ENCODE measurements around the gene TAF5L. TPM values are rescaled to one million over a fixed set of nuclear protein-coding genes. Genes with fewer than 3 reads are reported as not detected.
A peak's percentile ranks its signal among the peaks of the same experiment; 100 is the strongest.
"Not testable (repeated sequence)": the region's sequence is repeated elsewhere in the genome, so short reads cannot be mapped to it uniquely, and the experiment has no call there.

TAF5L gene
- total RNA-seq, 1 donor from 2014 or later, result 21.7 TPM

- no peak for DNase-seq (ENCODE audit: low read depth in 2 of 2)
Measured at GRCh38 chr1:229642970-229643369, 17.0 kb upstream of the TAF5L start.

- DNase-seq (ENCODE audit: low read depth in 2 of 2), result no peak
Measured at GRCh38 chr1:229642376-229642775, 16.5 kb upstream of the TAF5L start.

- DNase-seq (ENCODE audit: low read depth in 2 of 2), result no peak
Measured at GRCh38 chr1:229641306-229641705, 15.4 kb upstream of the TAF5L start.

GRCh38 chr1:229640455-229640854, 14.5 kb upstream of the TAF5L start:
- no peak for DNase-seq (ENCODE audit: low read depth in 2 of 2)

GRCh38 chr1:229637746-229638145, 11.8 kb upstream of the TAF5L start:
- DNase-seq (ENCODE audit: low read depth in 2 of 2), result no peak

- DNase-seq (ENCODE audit: low read depth in 2 of 2), result no peak
Measured at GRCh38 chr1:229636042-229636441, 10.1 kb upstream of the TAF5L start.

- DNase-seq (ENCODE audit: low read depth in 2 of 2), result no peak
Measured at GRCh38 chr1:229631966-229632365, 6.0 kb upstream of the TAF5L start.

- no peak for DNase-seq (ENCODE audit: low read depth in 2 of 2)
Measured at GRCh38 chr1:229631148-229631547, 5.2 kb upstream of the TAF5L start.

- DNase-seq (ENCODE audit: low read depth in 2 of 2), result no peak
Measured at GRCh38 chr1:229629261-229629660, 3.3 kb upstream of the TAF5L start.

GRCh38 chr1:229627003-229627402, 1.1 kb upstream of the TAF5L start:
- DNase-seq (ENCODE audit: low read depth in 2 of 2), result no peak

- DNase-seq (ENCODE audit: low read depth in 2 of 2), result peak in 1 of 2 donors; percentile 52
Measured at GRCh38 chr1:229625071-229625914, 629 bp downstream of the TAF5L start.

- DNase-seq (ENCODE audit: low read depth in 2 of 2), result no peak
Measured at GRCh38 chr1:229624521-229625070, 1.3 kb downstream of the TAF5L start.

GRCh38 chr1:229623838-229624237, 2.1 kb downstream of the TAF5L start:
- no peak for DNase-seq (ENCODE audit: low read depth in 2 of 2)

- no peak for DNase-seq (ENCODE audit: low read depth in 2 of 2)
Measured at GRCh38 chr1:229623225-229623624, 2.7 kb downstream of the TAF5L start.

GRCh38 chr1:229622641-229623120, 3.2 kb downstream of the TAF5L start:
- DNase-seq (ENCODE audit: low read depth in 2 of 2), result not testable (repeated sequence)

GRCh38 chr1:229621663-229622062, 4.3 kb downstream of the TAF5L start:
- no peak for DNase-seq (ENCODE audit: low read depth in 2 of 2)

GRCh38 chr1:229620876-229621275, 5.0 kb downstream of the TAF5L start:
- DNase-seq (ENCODE audit: low read depth in 2 of 2), result no peak

- no peak for DNase-seq (ENCODE audit: low read depth in 2 of 2)
Measured at GRCh38 chr1:229619614-229620013, 6.3 kb downstream of the TAF5L start.

- no peak for DNase-seq (ENCODE audit: low read depth in 2 of 2)
Measured at GRCh38 chr1:229619002-229619401, 6.9 kb downstream of the TAF5L start.

- DNase-seq (ENCODE audit: low read depth in 2 of 2), result no peak
Measured at GRCh38 chr1:229617351-229618100, 8.4 kb downstream of the TAF5L start.

GRCh38 chr1:229614701-229615100, 11.2 kb downstream of the TAF5L start:
- no peak for DNase-seq (ENCODE audit: low read depth in 2 of 2)

GRCh38 chr1:229613938-229614337, 12.0 kb downstream of the TAF5L start:
- no peak for DNase-seq (ENCODE audit: low read depth in 2 of 2)
